Measurements from ENCODE around the gene MVD.

DNA sequence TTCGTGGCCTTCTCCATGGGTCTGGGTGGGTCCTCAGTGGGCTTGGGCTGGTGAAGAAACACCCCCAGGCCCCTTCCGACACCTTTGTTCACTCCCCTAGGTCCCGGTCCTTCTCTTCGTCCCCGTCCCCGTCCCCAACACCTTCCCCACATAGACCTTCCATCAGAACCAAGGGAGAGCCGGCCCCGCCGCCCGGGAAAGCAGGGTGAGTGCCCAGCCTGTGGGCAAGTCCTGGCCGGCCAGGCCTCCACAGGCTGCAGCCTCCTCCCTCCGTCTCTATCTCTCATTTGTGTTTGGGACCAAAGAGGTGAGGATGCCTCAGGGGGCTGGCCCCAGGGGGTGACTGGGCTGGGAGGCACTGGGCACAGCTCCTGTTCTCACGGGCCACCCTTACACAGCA, 39.0 kb downstream of the MVD start:
- TF ChIP-seq CTCF (IDR thresholded peaks at IDR 0.05; ENCODE audit: low read depth, low read length, missing input control), result no peak
- no peak for TF ChIP-seq TAF1 (conservative IDR thresholded peaks at IDR 0.05)
- no peak for TF ChIP-seq RXRA (IDR thresholded peaks at IDR 0.05)
- TF ChIP-seq YY1 (IDR thresholded peaks at IDR 0.05), result no peak
- no peak for TF ChIP-seq NR2F2 (IDR thresholded peaks at IDR 0.05)

All from liver (tissue), 3 donors.